ENCODE data around the gene RAB1B.
A peak's percentile ranks its signal among the peaks of the same experiment; 100 is the strongest.

RAB1B gene

DNA sequence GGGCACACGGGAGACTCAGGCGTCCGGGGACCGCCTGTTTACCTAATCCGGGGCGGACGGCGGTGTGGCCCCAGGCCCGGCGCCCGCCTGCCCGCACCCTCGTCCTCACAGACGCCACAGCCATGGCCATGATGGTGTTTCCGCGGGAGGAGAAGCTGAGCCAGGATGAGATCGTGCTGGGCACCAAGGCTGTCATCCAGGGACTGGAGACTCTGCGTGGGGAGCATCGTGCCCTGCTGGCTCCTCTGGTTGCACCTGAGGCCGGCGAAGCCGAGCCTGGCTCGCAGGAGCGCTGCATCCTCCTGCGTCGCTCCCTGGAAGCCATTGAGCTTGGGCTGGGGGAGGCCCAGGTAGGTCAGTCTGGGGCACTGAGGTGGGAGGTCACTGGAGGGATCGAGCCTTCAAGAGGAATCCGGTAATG, 10.0 kb upstream of the RAB1B start:
- Histone ChIP-seq H2AFZ (ENCODE audit: low read length, unreplicated experiment) (no peak overlapping the region), H3K27me3 (ENCODE audit: insufficient read depth, low read length) (no peaks in the 10 kb centered on the region), H3K36me3 (ENCODE audit: insufficient read depth, low read length) (peaks cover 3% of the 10 kb centered on the region; the same call in 1 of the 2 replicates), H3K4me1 (ENCODE audit: control insufficient read depth, insufficient read depth, low read length, unreplicated experiment) (no peaks in the 10 kb centered on the region), H3K79me2 (ENCODE audit: control insufficient read depth, insufficient read depth, low read length, unreplicated experiment) (no peaks in the 10 kb centered on the region), H3K4me3 (ENCODE audit: low read depth, low read length) (peak overlapping the region; percentile 89), H3K27ac (ENCODE audit: low read depth, low read length) (no peak overlapping the region)

DNA sequence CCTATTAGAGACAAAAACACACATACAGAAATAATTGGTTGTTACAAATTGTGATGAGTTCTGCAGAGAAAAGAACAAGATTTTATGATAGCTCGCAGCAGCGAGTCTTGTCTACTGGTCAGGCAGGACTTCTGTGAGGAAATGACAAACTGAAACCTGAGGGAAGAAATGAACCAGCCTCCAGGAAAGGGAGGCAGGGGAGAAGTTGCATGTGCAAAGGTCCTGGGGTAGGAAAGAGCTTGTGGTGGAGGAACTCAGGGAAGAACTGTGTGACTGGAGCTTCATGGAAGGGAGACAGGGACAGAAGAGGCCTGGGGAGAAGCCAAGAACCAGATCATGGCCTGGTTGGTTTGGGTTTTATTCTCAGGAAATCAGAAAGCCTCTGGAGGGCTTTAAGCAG, 9.2 kb upstream of the RAB1B start:
- Histone ChIP-seq H2AFZ (ENCODE audit: low read length, unreplicated experiment) (no peak overlapping the region), H3K79me2 (ENCODE audit: control insufficient read depth, insufficient read depth, low read length, unreplicated experiment) (no peaks in the 10 kb centered on the region), H3K4me3 (ENCODE audit: low read depth, low read length) (no peak overlapping the region; the same call in 1 of the 2 replicates), H3K36me3 (ENCODE audit: insufficient read depth, low read length) (peaks cover 3% of the 10 kb centered on the region; the same call in 1 of the 2 replicates), H3K4me1 (ENCODE audit: control insufficient read depth, insufficient read depth, low read length, unreplicated experiment) (no peaks in the 10 kb centered on the region), H3K27ac (ENCODE audit: low read depth, low read length) (no peak overlapping the region), H3K27me3 (ENCODE audit: insufficient read depth, low read length) (no peaks in the 10 kb centered on the region)

DNA sequence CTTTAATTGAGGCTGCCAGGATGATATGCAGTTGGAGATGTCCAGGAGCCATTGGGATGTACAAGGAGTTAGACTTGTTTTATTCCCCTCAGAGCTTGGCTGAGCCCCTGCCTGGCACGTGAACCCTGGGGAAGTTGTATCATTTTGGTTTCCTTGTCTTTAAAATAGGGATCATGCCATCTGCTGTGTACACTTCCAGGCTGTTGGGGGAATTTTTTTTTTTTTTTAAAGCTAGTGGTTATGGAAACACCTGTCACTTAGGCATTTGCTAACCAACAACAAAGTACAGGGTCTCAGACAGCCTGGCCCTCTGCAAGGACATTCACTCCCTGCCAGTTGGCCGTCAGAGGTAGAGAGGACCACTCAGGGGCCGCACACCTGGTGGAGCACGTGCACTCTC, 8.5 kb upstream of the RAB1B start:
- no peaks in the 10 kb centered on the region for H3K4me1 ChIP-seq (ENCODE audit: control insufficient read depth, insufficient read depth, low read length, unreplicated experiment)
- peaks cover 3% of the 10 kb centered on the region; the same call in 1 of the 2 replicates for H3K36me3 ChIP-seq (ENCODE audit: insufficient read depth, low read length)
- H2AFZ ChIP-seq (ENCODE audit: low read length, unreplicated experiment): no peak overlapping the region
- no peak overlapping the region for H3K27ac ChIP-seq (ENCODE audit: low read depth, low read length)
- H3K4me3 ChIP-seq (ENCODE audit: low read depth, low read length): no peak overlapping the region
- no peaks in the 10 kb centered on the region for H3K27me3 ChIP-seq (ENCODE audit: insufficient read depth, low read length)
- no peaks in the 10 kb centered on the region for H3K79me2 ChIP-seq (ENCODE audit: control insufficient read depth, insufficient read depth, low read length, unreplicated experiment)

DNA sequence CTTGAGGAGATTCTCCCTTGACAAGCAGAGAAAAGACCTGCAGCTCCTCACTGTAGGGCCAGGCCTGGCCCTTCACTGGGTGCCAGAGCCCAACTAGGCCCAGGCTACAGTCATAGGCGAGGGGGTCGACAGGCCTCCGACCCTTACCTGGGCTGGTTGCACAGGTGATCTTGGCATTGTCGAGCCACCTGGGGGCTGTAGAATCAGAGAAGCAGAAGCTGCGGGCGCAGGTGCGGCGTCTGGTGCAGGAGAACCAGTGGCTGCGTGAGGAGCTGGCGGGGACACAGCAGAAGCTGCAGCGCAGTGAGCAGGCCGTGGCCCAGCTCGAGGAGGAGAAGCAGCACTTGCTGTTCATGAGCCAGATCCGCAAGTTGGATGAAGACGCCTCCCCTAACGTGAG, 6.9 kb upstream of the RAB1B start:
- H3K27me3 ChIP-seq (ENCODE audit: insufficient read depth, low read length): no peaks in the 10 kb centered on the region
- no peak overlapping the region for H3K4me3 ChIP-seq (ENCODE audit: low read depth, low read length)
- H3K4me1 ChIP-seq (ENCODE audit: control insufficient read depth, insufficient read depth, low read length, unreplicated experiment): no peaks in the 10 kb centered on the region
- H3K36me3 ChIP-seq (ENCODE audit: insufficient read depth, low read length): peaks cover 3% of the 10 kb centered on the region; the same call in 1 of the 2 replicates
- no peak overlapping the region for H3K27ac ChIP-seq (ENCODE audit: low read depth, low read length)
- H2AFZ ChIP-seq (ENCODE audit: low read length, unreplicated experiment): no peak overlapping the region
- no peaks in the 10 kb centered on the region for H3K79me2 ChIP-seq (ENCODE audit: control insufficient read depth, insufficient read depth, low read length, unreplicated experiment)

DNA sequence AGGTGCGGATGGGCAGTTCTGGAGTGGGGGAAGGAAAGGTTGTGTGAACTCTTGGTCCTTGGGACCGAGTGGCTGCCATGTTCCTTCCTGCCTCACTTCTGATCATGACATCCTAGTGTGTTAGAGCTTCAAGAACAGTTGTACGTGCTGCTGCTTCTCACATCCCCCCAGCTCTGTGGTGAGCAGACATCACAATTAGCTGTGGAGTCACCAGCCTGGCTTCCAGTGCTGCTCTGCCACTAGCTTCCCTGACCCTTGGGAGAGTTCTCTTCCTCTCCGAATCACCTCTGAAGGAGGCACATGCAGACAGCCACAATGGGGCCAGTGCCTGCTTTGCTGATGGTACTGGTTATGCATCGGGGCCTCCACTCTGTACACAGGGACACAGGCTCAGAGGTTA, 6.2 kb upstream of the RAB1B start:
- no peaks in the 10 kb centered on the region for H3K4me1 ChIP-seq (ENCODE audit: control insufficient read depth, insufficient read depth, low read length, unreplicated experiment)
- H3K36me3 ChIP-seq (ENCODE audit: insufficient read depth, low read length): peaks cover 3% of the 10 kb centered on the region; the same call in 1 of the 2 replicates
- no peak overlapping the region for H3K27ac ChIP-seq (ENCODE audit: low read depth, low read length)
- H3K27me3 ChIP-seq (ENCODE audit: insufficient read depth, low read length): no peaks in the 10 kb centered on the region
- H2AFZ ChIP-seq (ENCODE audit: low read length, unreplicated experiment): no peak overlapping the region
- no peaks in the 10 kb centered on the region for H3K79me2 ChIP-seq (ENCODE audit: control insufficient read depth, insufficient read depth, low read length, unreplicated experiment)
- no peak overlapping the region for H3K4me3 ChIP-seq (ENCODE audit: low read depth, low read length)

GRCh38 chr11:66262696-66263095, 5.7 kb upstream of the RAB1B start:
- H3K4me1 ChIP-seq (ENCODE audit: control insufficient read depth, insufficient read depth, low read length, unreplicated experiment): no peaks in the 10 kb centered on the region
- peaks cover 3% of the 10 kb centered on the region; the same call in 1 of the 2 replicates for H3K36me3 ChIP-seq (ENCODE audit: insufficient read depth, low read length)
- no peak overlapping the region for H3K27ac ChIP-seq (ENCODE audit: low read depth, low read length)
- H3K4me3 ChIP-seq (ENCODE audit: low read depth, low read length): no peak overlapping the region
- H3K79me2 ChIP-seq (ENCODE audit: control insufficient read depth, insufficient read depth, low read length, unreplicated experiment): no peaks in the 10 kb centered on the region
- no peak overlapping the region for H2AFZ ChIP-seq (ENCODE audit: low read length, unreplicated experiment)
- no peaks in the 10 kb centered on the region for H3K27me3 ChIP-seq (ENCODE audit: insufficient read depth, low read length)

DNA sequence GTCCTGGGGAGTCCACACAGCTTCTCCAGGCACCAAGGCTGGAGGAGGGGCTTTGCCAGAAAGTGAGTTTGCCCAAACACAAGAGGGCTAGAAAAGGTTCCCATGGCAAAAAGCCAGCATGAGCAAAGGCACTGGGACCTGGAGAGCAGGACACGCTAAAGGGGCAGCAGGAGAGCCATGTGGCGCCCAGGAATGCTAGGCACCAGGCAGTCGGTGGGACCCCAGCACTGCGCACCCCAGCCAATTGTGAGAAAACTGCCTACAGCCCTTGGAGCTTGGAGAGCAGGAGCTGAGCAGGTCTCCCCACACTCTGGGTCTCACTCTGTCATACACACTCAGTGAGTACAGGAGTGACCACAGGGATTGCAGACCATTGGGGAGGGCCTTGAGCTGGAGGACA, 5.2 kb upstream of the RAB1B start:
- no peak overlapping the region for H2AFZ ChIP-seq (ENCODE audit: low read length, unreplicated experiment)
- H3K27ac ChIP-seq (ENCODE audit: low read depth, low read length): no peak overlapping the region
- H3K36me3 ChIP-seq (ENCODE audit: insufficient read depth, low read length): peaks cover 3% of the 10 kb centered on the region; the same call in 1 of the 2 replicates
- no peak overlapping the region for H3K4me3 ChIP-seq (ENCODE audit: low read depth, low read length)
- H3K27me3 ChIP-seq (ENCODE audit: insufficient read depth, low read length): no peaks in the 10 kb centered on the region
- H3K4me1 ChIP-seq (ENCODE audit: control insufficient read depth, insufficient read depth, low read length, unreplicated experiment): no peaks in the 10 kb centered on the region
- H3K79me2 ChIP-seq (ENCODE audit: control insufficient read depth, insufficient read depth, low read length, unreplicated experiment): no peaks in the 10 kb centered on the region

DNA sequence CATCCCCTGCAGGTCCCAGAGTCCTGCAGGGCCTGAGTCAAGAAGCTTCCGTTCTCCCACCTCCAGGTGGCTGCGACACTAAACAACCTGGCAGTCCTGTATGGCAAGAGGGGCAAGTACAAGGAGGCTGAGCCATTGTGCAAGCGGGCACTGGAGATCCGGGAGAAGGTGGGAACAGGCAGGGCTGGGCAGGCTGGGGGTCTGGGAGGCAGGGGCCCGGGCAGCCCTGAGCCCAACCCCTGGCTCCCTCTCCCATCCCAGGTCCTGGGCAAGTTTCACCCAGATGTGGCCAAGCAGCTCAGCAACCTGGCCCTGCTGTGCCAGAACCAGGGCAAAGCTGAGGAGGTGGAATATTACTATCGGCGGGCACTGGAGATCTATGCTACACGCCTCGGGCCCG, 4.7 kb upstream of the RAB1B start:
- H3K4me1 ChIP-seq (ENCODE audit: control insufficient read depth, insufficient read depth, low read length, unreplicated experiment): no peaks in the 10 kb centered on the region
- peaks cover 3% of the 10 kb centered on the region; the same call in 1 of the 2 replicates for H3K36me3 ChIP-seq (ENCODE audit: insufficient read depth, low read length)

GRCh38 chr11:66264383-66264782, 4.1 kb upstream of the RAB1B start:
- Histone ChIP-seq H3K79me2 (ENCODE audit: control insufficient read depth, insufficient read depth, low read length, unreplicated experiment) (peaks cover 7% of the 10 kb centered on the region), H3K27me3 (ENCODE audit: insufficient read depth, low read length) (no peaks in the 10 kb centered on the region), H3K36me3 (ENCODE audit: insufficient read depth, low read length) (peaks cover 3% of the 10 kb centered on the region; the same call in 1 of the 2 replicates), H3K27ac (ENCODE audit: low read depth, low read length) (no peak overlapping the region), H3K4me1 (ENCODE audit: control insufficient read depth, insufficient read depth, low read length, unreplicated experiment) (peaks cover under 1% of the 10 kb centered on the region), H2AFZ (ENCODE audit: low read length, unreplicated experiment) (no peak overlapping the region), H3K4me3 (ENCODE audit: low read depth, low read length) (no peak overlapping the region)

More for the DNA sequence above, 4.7 kb upstream of the RAB1B start:
- Histone ChIP-seq H3K4me3 (ENCODE audit: low read depth, low read length) (no peak overlapping the region), H3K27ac (ENCODE audit: low read depth, low read length) (no peak overlapping the region), H3K27me3 (ENCODE audit: insufficient read depth, low read length) (no peaks in the 10 kb centered on the region), H3K79me2 (ENCODE audit: control insufficient read depth, insufficient read depth, low read length, unreplicated experiment) (peaks cover 1% of the 10 kb centered on the region), H2AFZ (ENCODE audit: low read length, unreplicated experiment) (no peak overlapping the region)

DNA sequence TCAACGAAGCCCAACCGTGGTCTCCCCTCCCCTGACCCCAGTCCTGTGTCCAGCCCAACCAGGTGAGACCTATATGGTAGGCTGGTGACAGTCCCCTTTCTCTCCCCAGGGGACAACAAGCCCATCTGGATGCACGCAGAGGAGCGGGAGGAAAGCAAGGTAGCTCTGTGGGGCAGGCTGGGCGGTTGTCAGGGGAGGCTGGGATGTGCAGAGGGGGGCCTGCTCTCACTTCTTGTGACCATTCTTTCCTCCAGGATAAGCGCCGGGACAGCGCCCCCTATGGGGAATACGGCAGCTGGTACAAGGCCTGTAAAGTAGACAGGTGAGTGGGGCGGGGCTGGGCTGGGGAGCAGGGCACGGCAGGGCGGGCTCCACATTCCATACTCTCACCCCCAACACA, 3.5 kb upstream of the RAB1B start:
- no peaks in the 10 kb centered on the region; the same call in 1 of the 2 replicates for H3K36me3 ChIP-seq (ENCODE audit: insufficient read depth, low read length)
- no peaks in the 10 kb centered on the region for H3K27me3 ChIP-seq (ENCODE audit: insufficient read depth, low read length)
- peaks cover 13% of the 10 kb centered on the region for H3K79me2 ChIP-seq (ENCODE audit: control insufficient read depth, insufficient read depth, low read length, unreplicated experiment)
- H3K4me3 ChIP-seq (ENCODE audit: low read depth, low read length): no peak overlapping the region
- H3K4me1 ChIP-seq (ENCODE audit: control insufficient read depth, insufficient read depth, low read length, unreplicated experiment): peaks cover 6% of the 10 kb centered on the region
- H2AFZ ChIP-seq (ENCODE audit: low read length, unreplicated experiment): no peak overlapping the region
- H3K27ac ChIP-seq (ENCODE audit: low read depth, low read length): no peak overlapping the region

DNA sequence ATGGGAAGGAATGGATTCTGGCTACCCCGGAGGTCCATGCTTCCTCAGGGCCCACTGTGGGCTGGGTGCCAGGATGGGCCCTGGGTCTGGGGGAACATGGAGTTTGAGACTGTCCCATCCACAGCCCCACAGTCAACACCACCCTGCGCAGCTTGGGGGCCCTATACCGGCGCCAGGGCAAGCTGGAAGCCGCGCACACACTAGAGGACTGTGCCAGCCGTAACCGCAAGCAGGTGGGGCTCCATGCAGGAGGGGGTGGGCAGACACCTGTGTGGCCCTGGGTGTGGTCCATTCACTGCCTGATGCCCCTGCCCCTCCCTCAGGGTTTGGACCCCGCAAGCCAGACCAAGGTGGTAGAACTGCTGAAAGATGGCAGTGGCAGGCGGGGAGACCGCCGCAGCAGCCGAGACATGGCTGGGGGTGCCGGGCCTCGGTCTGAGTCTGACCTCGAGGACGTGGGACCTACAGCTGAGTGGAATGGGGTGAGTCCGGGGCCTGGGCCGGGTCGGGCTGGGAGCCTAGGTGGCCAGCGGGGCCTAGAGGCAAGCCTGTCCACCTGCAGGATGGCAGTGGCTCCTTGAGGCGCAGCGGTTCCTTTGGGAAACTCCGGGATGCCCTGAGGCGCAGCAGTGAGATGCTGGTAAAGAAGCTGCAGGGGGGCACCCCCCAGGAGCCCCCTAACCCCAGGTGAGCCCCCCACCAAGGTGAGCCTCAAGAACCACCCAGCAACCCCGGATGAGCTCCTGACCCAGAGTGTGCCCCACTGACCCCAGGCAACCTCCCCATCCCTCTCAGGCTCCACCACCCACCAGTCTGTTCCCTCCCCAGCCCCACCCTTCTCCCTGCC, 2.7 kb upstream of the RAB1B start:
- no peak overlapping the region for H2AFZ ChIP-seq (ENCODE audit: low read length, unreplicated experiment)
- H3K4me1 ChIP-seq (ENCODE audit: control insufficient read depth, insufficient read depth, low read length, unreplicated experiment): peaks cover 8% of the 10 kb centered on the region
- no peaks in the 10 kb centered on the region for H3K27me3 ChIP-seq (ENCODE audit: insufficient read depth, low read length)
- peaks cover 21% of the 10 kb centered on the region for H3K79me2 ChIP-seq (ENCODE audit: control insufficient read depth, insufficient read depth, low read length, unreplicated experiment)
- H3K4me3 ChIP-seq (ENCODE audit: low read depth, low read length): no peak overlapping the region
- H3K36me3 ChIP-seq (ENCODE audit: insufficient read depth, low read length): no peaks in the 10 kb centered on the region; the same call in 1 of the 2 replicates
- H3K27ac ChIP-seq (ENCODE audit: low read depth, low read length): no peak overlapping the region

Measured in ACC112 (cell line).